ES-I3 (cell line): ENCODE results near the gene ZNF446.
"Not testable (repeated sequence)": the region's sequence is repeated elsewhere in the genome, so short reads cannot be mapped to it uniquely, and the experiment has no call there.

Experiments used
- H3K36me3 ChIP-seq: 2 replicates; pipeline ENCODE4 v1.6.1; 2013; ENCODE audit warnings: mild to moderate bottlenecking, low read length, control low read depth, moderate library complexity; ENCODE audit not compliant: insufficient read depth
- H3K4me1 ChIP-seq: 2 replicates; pipeline ENCODE4 v1.6.1; 2013; ENCODE audit warnings: mild to moderate bottlenecking, control low read depth, low read length; ENCODE audit not compliant: insufficient read depth
- H3K9ac ChIP-seq: 2 replicates; pipeline ENCODE4 v1.6.1; 2013; ENCODE audit warnings: low read depth, mild to moderate bottlenecking, low read length, moderate library complexity
- H3K9me3 ChIP-seq: 2 replicates; pipeline ENCODE4 v1.6.1; 2013; ENCODE audit warnings: mild to moderate bottlenecking, low read length, moderate library complexity; ENCODE audit not compliant: control insufficient read depth, insufficient read depth

The ZNF446 gene

GRCh38 chr19:58500242-58500641 is 24.1 kb downstream of the ZNF446 start:
- Histone ChIP-seq H3K36me3 (no peaks in the 10 kb centered on the region), H3K9me3 (no peaks in the 10 kb centered on the region), H3K4me1 (0 out of 2 replicates have a peak, but pooled peaks cover 5% of the 10 kb centered on the region), H3K9ac (peak overlapping the region; percentile 63)

- H3K9ac ChIP-seq, H3K4me1 ChIP-seq, H3K36me3 ChIP-seq, H3K9me3 ChIP-seq: not testable (repeated sequence)
Measured at GRCh38 chr19:58507602-58508223, 31.6 kb downstream of the ZNF446 start.

GRCh38 chr19:58509731-58510083 is 33.6 kb downstream of the ZNF446 start:
- H3K9me3 ChIP-seq, result no peaks in the 10 kb centered on the region
- H3K36me3 ChIP-seq, result no peaks in the 10 kb centered on the region
- H3K4me1 ChIP-seq, result no peaks in the 10 kb centered on the region
- no peak overlapping the region for H3K9ac ChIP-seq

GRCh38 chr19:58510084-58510862 is 34.1 kb downstream of the ZNF446 start:
- H3K4me1 ChIP-seq, result peaks cover 1% of the 10 kb centered on the region; the same call in 1 of the 2 replicates
- no peaks in the 10 kb centered on the region for H3K36me3 ChIP-seq
- no peak overlapping the region for H3K9ac ChIP-seq
- no peaks in the 10 kb centered on the region for H3K9me3 ChIP-seq

GRCh38 chr19:58511353-58512208 is 35.4 kb downstream of the ZNF446 start, which contains the start of gene SLC27A5:
Gene SLC27A5 (minus strand): TSS chr19:58511992. CDS start chr19:58511955, 37 bp downstream.
- H3K4me1 ChIP-seq, result peaks cover 8% of the 10 kb centered on the region; the same call in 1 of the 2 replicates
- no peaks in the 10 kb centered on the region for H3K9me3 ChIP-seq
- no peak within 1 kb of the TSS for H3K9ac ChIP-seq
- no peaks in the 10 kb centered on the region for H3K36me3 ChIP-seq

GRCh38 chr19:58513213-58513693 is 37.1 kb downstream of the ZNF446 start:
- no peaks in the 10 kb centered on the region for H3K9me3 ChIP-seq
- no peaks in the 10 kb centered on the region for H3K36me3 ChIP-seq
- H3K9ac ChIP-seq, result peak overlapping the region; percentile 44; the same call in 1 of the 2 replicates
- H3K4me1 ChIP-seq, result peaks cover 8% of the 10 kb centered on the region; the same call in 1 of the 2 replicates

GRCh38 chr19:58513694-58514563 is 37.8 kb downstream of the ZNF446 start:
- no peaks in the 10 kb centered on the region for H3K36me3 ChIP-seq
- no peaks in the 10 kb centered on the region for H3K9me3 ChIP-seq
- H3K4me1 ChIP-seq, result peaks cover 8% of the 10 kb centered on the region; the same call in 1 of the 2 replicates
- peak overlapping the region; percentile 67 for H3K9ac ChIP-seq

GRCh38 chr19:58514564-58515022 is 38.4 kb downstream of the ZNF446 start:
- Histone ChIP-seq H3K4me1 (peaks cover 8% of the 10 kb centered on the region; the same call in 1 of the 2 replicates), H3K36me3 (no peaks in the 10 kb centered on the region), H3K9me3 (no peaks in the 10 kb centered on the region), H3K9ac (peak overlapping the region; percentile 67)

GRCh38 chr19:58515259-58515658 is 39.1 kb downstream of the ZNF446 start:
- Histone ChIP-seq H3K36me3 (no peaks in the 10 kb centered on the region), H3K9me3 (no peaks in the 10 kb centered on the region), H3K9ac (no peak overlapping the region), H3K4me1 (peaks cover 8% of the 10 kb centered on the region; the same call in 1 of the 2 replicates)

- H3K36me3 ChIP-seq, result no peaks in the 10 kb centered on the region
- peaks cover 10% of the 10 kb centered on the region for H3K4me1 ChIP-seq
- H3K9me3 ChIP-seq, result no peaks in the 10 kb centered on the region
- H3K9ac ChIP-seq, result no peak overlapping the region
Measured at GRCh38 chr19:58516246-58516836, 40.2 kb downstream of the ZNF446 start.

GRCh38 chr19:58516964-58517833 is 41.0 kb downstream of the ZNF446 start:
- H3K4me1 ChIP-seq, result peaks cover 15% of the 10 kb centered on the region
- H3K9ac ChIP-seq, result no peak overlapping the region

GRCh38 chr19:58518256-58519086 is 42.3 kb downstream of the ZNF446 start:
- Histone ChIP-seq H3K9me3 (no peaks in the 10 kb centered on the region), H3K36me3 (no peaks in the 10 kb centered on the region), H3K4me1 (peaks cover 21% of the 10 kb centered on the region), H3K9ac (peak overlapping the region; percentile 89)

More at GRCh38 chr19:58516964-58517833, 41.0 kb downstream of the ZNF446 start:
- Histone ChIP-seq H3K9me3 (no peaks in the 10 kb centered on the region), H3K36me3 (no peaks in the 10 kb centered on the region)
